ENCODE results near the gene DPYD.

DPYD gene

DNA sequence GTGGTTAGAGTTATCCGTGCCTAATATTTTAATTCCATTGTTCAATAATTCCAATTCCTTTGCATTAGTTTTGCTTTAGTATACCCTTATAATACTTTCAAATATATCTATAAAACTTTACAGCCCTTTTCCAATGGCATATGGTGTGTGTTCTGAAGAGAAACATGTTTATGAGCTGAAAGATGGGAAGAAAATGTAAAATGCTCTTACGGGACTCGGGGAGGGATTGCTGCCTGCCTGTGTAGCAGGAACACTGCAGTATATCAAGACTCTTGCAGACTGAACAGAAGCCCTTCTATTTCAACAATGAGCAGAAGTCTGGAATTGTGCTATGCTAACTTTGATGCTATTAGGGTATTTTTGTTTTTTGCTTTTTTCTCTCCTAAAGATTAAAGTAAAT, 792.4 kb downstream of the DPYD start:
- ATAC-seq (no peak), DNase-seq (ENCODE audit: low spot score in 2 of 2) (no peak)
- Mint-ChIP-seq H3K36me3 (no peaks in the 10 kb centered on the region), H3K27ac (no peak overlapping the region), H3K4me1 (no peaks in the 10 kb centered on the region), H3K9me3 (no peaks in the 10 kb centered on the region), H3K4me3 (no peak overlapping the region)

GRCh38 chr1:97123717-97124431, 797.0 kb downstream of the DPYD start:
- no peak overlapping the region for H3K27ac Mint-ChIP-seq

GRCh38 chr1:97120806-97121205, 800.0 kb downstream of the DPYD start:
- Mint-ChIP-seq H3K9me3 (no peaks in the 10 kb centered on the region), H3K4me3 (no peak overlapping the region), H3K27ac (no peak overlapping the region), H3K36me3 (no peaks in the 10 kb centered on the region), H3K4me1 (no peaks in the 10 kb centered on the region)
- no peak for ATAC-seq
- DNase-seq (ENCODE audit: low spot score in 2 of 2): no peak

More at GRCh38 chr1:97123717-97124431, 797.0 kb downstream of the DPYD start:
- ATAC-seq (no peak), DNase-seq (ENCODE audit: low spot score in 2 of 2) (no peak)
- Mint-ChIP-seq H3K9me3 (no peaks in the 10 kb centered on the region), H3K4me1 (no peaks in the 10 kb centered on the region), H3K36me3 (no peaks in the 10 kb centered on the region), H3K4me3 (no peak overlapping the region)

- Mint-ChIP-seq H3K9me3 (no peaks in the 10 kb centered on the region), H3K4me1 (no peaks in the 10 kb centered on the region), H3K4me3 (no peak overlapping the region), H3K36me3 (no peaks in the 10 kb centered on the region), H3K27ac (no peak overlapping the region)
- ATAC-seq: no peak
- DNase-seq (ENCODE audit: low spot score in 2 of 2): no peak
Measured at GRCh38 chr1:97119260-97120158, 801.3 kb downstream of the DPYD start.

DNA sequence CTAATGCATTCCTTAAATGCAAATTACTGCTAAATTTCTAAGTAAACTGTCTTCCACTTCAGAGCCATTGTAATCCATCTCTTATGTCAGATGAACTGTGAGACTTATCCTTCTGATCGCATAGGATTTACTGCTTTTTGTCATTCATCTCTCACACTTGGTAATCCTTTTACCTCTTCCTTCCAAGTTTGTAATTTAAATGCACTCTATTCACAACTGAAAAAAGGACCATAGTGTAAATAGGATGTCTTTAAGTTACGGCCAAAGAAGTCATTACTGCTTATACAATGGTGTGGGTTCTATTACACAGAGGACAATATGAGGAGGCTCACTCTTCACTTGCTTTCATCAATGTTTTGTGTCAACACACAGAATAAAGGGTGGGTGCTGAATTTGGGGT, 806.0 kb downstream of the DPYD start:
- H3K27ac Mint-ChIP-seq: no peak overlapping the region
- ATAC-seq (no peak), DNase-seq (ENCODE audit: low spot score in 2 of 2) (no peak)

DNA sequence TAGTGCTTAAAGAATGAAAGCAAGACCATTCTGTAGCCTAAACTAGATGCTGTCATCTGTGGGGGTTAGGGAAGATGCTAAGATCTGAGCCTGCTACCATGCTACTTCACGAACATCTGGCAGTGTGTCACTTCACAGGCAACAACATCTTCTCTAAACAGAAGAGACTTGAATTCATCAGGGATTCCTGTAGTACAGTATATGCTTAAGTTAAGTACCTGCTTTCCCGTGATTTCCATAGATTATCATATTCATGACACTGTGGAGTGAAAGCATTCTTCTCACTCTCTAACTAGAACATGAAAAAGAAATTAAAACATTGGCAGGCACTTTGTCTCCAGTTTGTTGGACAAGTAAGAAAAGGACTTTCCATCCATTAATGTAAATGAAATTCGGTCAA, 808.4 kb downstream of the DPYD start:
- H3K4me1 Mint-ChIP-seq: no peaks in the 10 kb centered on the region
- H3K4me3 Mint-ChIP-seq: no peak overlapping the region
- no peak overlapping the region for H3K27ac Mint-ChIP-seq
- no peaks in the 10 kb centered on the region for H3K9me3 Mint-ChIP-seq
- DNase-seq (ENCODE audit: low spot score in 2 of 2) (no peak), ATAC-seq (no peak)
- no peaks in the 10 kb centered on the region for H3K36me3 Mint-ChIP-seq

More for the DNA sequence above, 806.0 kb downstream of the DPYD start:
- Mint-ChIP-seq H3K4me3 (no peak overlapping the region), H3K4me1 (no peaks in the 10 kb centered on the region), H3K9me3 (no peaks in the 10 kb centered on the region), H3K36me3 (no peaks in the 10 kb centered on the region)

DNA sequence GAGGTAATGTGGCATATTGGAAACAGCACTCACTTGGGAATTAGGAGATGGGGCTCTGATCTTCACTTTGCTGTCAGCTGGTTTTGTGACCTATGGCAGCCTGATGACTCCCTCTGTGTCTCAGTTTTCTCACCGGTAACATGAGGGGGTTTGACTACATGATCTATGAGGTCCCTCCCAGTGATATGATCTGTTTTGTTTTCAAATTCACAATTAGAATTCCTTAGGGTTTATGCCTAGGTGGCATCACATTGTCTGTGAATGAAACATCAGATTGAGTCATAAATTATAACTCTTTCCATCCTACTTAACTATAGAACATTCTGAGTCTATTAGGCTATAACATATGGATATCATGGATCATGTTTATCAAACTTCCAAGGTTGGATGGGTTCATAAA, 812.7 kb downstream of the DPYD start:
- Mint-ChIP-seq H3K36me3 (no peaks in the 10 kb centered on the region), H3K4me1 (no peaks in the 10 kb centered on the region), H3K4me3 (no peak overlapping the region), H3K27ac (no peak overlapping the region), H3K9me3 (peaks cover 9% of the 10 kb centered on the region)
- ATAC-seq: no peak
- no peak for DNase-seq (ENCODE audit: low spot score in 2 of 2)

DNA sequence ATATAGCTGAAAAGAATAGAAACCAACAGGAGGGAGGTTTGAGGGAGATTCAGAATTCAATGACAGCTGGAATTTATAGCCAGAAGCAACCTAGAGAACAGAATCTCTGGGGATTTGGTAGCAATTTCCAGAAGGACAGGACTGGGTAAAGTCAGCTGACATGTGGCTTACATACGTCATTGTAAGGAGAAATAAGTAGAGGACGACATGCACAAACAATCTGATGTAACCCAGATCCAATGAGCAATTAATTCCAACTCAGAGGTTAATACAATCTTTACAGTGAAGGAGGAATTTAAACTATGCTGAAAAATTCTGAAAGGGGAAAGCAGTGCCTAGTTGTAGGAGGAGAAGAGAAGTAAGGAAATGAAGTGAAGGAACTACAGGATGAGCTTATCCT, 815.3 kb downstream of the DPYD start:
- DNase-seq (ENCODE audit: low spot score in 2 of 2): no peak
- no peak for ATAC-seq
- no peaks in the 10 kb centered on the region for H3K36me3 Mint-ChIP-seq
- H3K4me3 Mint-ChIP-seq: no peak overlapping the region
- peaks cover 9% of the 10 kb centered on the region for H3K9me3 Mint-ChIP-seq
- no peaks in the 10 kb centered on the region for H3K4me1 Mint-ChIP-seq
- no peak overlapping the region for H3K27ac Mint-ChIP-seq

GRCh38 chr1:97101509-97101908, 819.3 kb downstream of the DPYD start:
- peaks cover 9% of the 10 kb centered on the region for H3K9me3 Mint-ChIP-seq
- no peaks in the 10 kb centered on the region for H3K4me1 Mint-ChIP-seq
- H3K4me3 Mint-ChIP-seq: no peak overlapping the region
- ATAC-seq (no peak), DNase-seq (ENCODE audit: low spot score in 2 of 2) (no peak)
- peaks cover 14% of the 10 kb centered on the region for H3K36me3 Mint-ChIP-seq
- no peak overlapping the region for H3K27ac Mint-ChIP-seq

DNA sequence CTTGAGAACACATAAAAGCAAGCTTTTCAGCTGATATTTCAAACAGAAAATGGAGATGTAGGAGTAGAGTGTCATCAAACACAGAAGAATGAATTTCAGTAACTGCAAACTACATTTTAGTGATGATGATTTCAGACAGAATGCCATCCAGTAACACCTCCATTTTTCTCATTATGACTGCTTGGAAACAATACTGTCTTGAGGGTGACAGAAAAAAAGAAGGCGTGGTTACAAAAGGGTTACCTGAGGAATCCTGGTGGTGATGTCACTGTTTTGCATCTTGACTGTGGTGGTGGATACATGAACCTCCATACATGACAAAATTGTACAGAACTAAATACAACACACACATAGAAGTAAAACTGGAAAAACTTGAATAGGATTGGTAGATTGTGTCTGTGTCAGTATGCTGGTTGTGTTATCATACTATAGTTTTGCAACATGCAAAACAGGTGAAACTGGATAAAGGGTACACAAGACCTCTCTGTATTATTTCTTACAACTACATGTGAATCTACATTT, 823.4 kb downstream of the DPYD start:
- no peak overlapping the region for H3K27ac Mint-ChIP-seq
- ATAC-seq: peak; percentile 36
- DNase-seq (ENCODE audit: low spot score in 2 of 2): no peak
- H3K4me3 Mint-ChIP-seq: no peak overlapping the region
- H3K36me3 Mint-ChIP-seq: peaks cover 15% of the 10 kb centered on the region
- H3K9me3 Mint-ChIP-seq: no peaks in the 10 kb centered on the region
- no peaks in the 10 kb centered on the region for H3K4me1 Mint-ChIP-seq

GRCh38 chr1:97095764-97096163, 825.1 kb downstream of the DPYD start:
- ATAC-seq (no peak), DNase-seq (ENCODE audit: low spot score in 2 of 2) (no peak)

GRCh38 chr1:97094247-97094972, 826.4 kb downstream of the DPYD start:
- H3K36me3 Mint-ChIP-seq: peaks cover 15% of the 10 kb centered on the region
- no peak overlapping the region for H3K27ac Mint-ChIP-seq
- H3K4me3 Mint-ChIP-seq: no peak overlapping the region
- ATAC-seq: peak; percentile 36
- no peaks in the 10 kb centered on the region for H3K9me3 Mint-ChIP-seq
- H3K4me1 Mint-ChIP-seq: no peaks in the 10 kb centered on the region
- DNase-seq (ENCODE audit: low spot score in 2 of 2): no peak

More at GRCh38 chr1:97095764-97096163, 825.1 kb downstream of the DPYD start:
- no peaks in the 10 kb centered on the region for H3K9me3 Mint-ChIP-seq
- no peak overlapping the region for H3K27ac Mint-ChIP-seq
- no peak overlapping the region for H3K4me3 Mint-ChIP-seq
- H3K36me3 Mint-ChIP-seq: peaks cover 15% of the 10 kb centered on the region
- H3K4me1 Mint-ChIP-seq: no peaks in the 10 kb centered on the region

- Mint-ChIP-seq H3K4me1 (no peaks in the 10 kb centered on the region), H3K36me3 (peaks cover 15% of the 10 kb centered on the region), H3K27ac (no peak overlapping the region), H3K4me3 (no peak overlapping the region), H3K9me3 (no peaks in the 10 kb centered on the region)
- DNase-seq (ENCODE audit: low spot score in 2 of 2) (no peak), ATAC-seq (no peak)
Measured at GRCh38 chr1:97093741-97094140, 827.1 kb downstream of the DPYD start.

DNA sequence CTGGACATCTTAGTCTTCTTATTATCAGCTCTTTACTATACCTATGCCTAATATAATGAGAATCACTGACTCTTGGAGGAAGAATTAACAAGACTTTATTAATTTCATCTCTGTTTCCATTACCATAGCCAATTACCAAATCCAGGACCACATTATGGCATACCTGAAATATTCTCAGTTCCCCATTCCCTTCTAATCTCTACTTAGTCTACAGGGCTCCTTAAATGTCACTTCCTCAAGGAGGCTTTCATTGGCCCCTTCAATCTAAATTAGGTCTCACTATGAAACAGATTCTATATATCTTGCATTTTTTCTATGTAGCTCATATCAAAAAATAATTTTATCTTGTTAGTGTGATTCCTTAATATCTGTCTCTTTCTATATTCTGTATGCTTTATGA, 828.0 kb downstream of the DPYD start:
- Mint-ChIP-seq H3K9me3 (no peaks in the 10 kb centered on the region), H3K4me3 (no peak overlapping the region), H3K27ac (no peak overlapping the region), H3K36me3 (peaks cover 14% of the 10 kb centered on the region), H3K4me1 (no peaks in the 10 kb centered on the region)
- no peak for DNase-seq (ENCODE audit: low spot score in 2 of 2)
- no peak for ATAC-seq

- Mint-ChIP-seq H3K4me1 (no peaks in the 10 kb centered on the region), H3K4me3 (no peak overlapping the region), H3K27ac (no peak overlapping the region), H3K9me3 (no peaks in the 10 kb centered on the region), H3K36me3 (peaks cover 3% of the 10 kb centered on the region)
- ATAC-seq (no peak), DNase-seq (ENCODE audit: low spot score in 2 of 2) (no peak)
Measured at GRCh38 chr1:97091679-97092078, 829.2 kb downstream of the DPYD start.
